Astrocyte (in vitro differentiated cells and primary cell): ENCODE data around the gene RNASE12. TPM values are rescaled to one million over a fixed set of nuclear protein-coding genes. Genes with fewer than 3 reads are reported as not detected.
"Not testable (repeated sequence)": the region's sequence is repeated elsewhere in the genome, so short reads cannot be mapped to it uniquely, and the experiment has no call there.

ENCODE experiments used
- DNase-seq: peaks from one replicate; pipeline ENCODE4 v3.0.0-alpha.2; 2010; ENCODE audit warnings: low read depth
- FAIRE-seq: peaks from 2 replicates; lab custom pipeline; 2011; peaks lifted over from hg19 to GRCh38; lab: Jason Lieb, UNC
- H2AFZ ChIP-seq: 2 replicates; pipeline ENCODE4 v1.6.0; 2012; ENCODE audit warnings: low read depth, low read length, inconsistent platforms
- H3K27ac ChIP-seq: 2 replicates; pipeline ENCODE4 v1.5.1; 2011; ENCODE audit warnings: low read depth, low read length, inconsistent platforms
- H3K27me3 ChIP-seq: 2 replicates; pipeline ENCODE4 v1.6.0; 2011; ENCODE audit warnings: low read length, inconsistent platforms; ENCODE audit not compliant: insufficient read depth
- H3K36me3 ChIP-seq: 2 replicates; pipeline ENCODE4 v1.5.1; 2011; ENCODE audit warnings: low read length, inconsistent platforms; ENCODE audit not compliant: insufficient read depth
- H3K4me1 ChIP-seq: 2 replicates; pipeline ENCODE4 v1.5.1; 2011; ENCODE audit warnings: low read length, inconsistent platforms; ENCODE audit not compliant: insufficient read depth
- H3K4me2 ChIP-seq: 2 replicates; pipeline ENCODE4 v1.6.0; 2012; ENCODE audit warnings: low read length, inconsistent platforms
- H3K4me3 ChIP-seq: 2 replicates; pipeline ENCODE4 v1.5.1; 2011; ENCODE audit warnings: low read depth, mild to moderate bottlenecking, low read length, inconsistent platforms; ENCODE audit not compliant: insufficient read depth
- H3K79me2 ChIP-seq: 2 replicates; pipeline ENCODE4 v1.6.0; 2012; ENCODE audit warnings: mild to moderate bottlenecking, low read length, inconsistent platforms; ENCODE audit not compliant: insufficient read depth
- H3K9ac ChIP-seq: 2 replicates; pipeline ENCODE4 v1.6.0; 2012; ENCODE audit warnings: mild to moderate bottlenecking, low read length, inconsistent platforms
- H3K9me3 ChIP-seq: 2 replicates; pipeline ENCODE4 v1.5.1; 2012; ENCODE audit warnings: low read depth, mild to moderate bottlenecking, low read length, inconsistent platforms; ENCODE audit not compliant: insufficient read depth
- H4K20me1 ChIP-seq: 2 replicates; pipeline ENCODE4 v1.6.0; 2012; ENCODE audit warnings: low read length, inconsistent platforms; ENCODE audit not compliant: insufficient read depth
- H3K27ac Mint-ChIP-seq: one replicate; pipeline ENCODE4 v1.8.0; 2021; ENCODE audit warnings: mild to moderate bottlenecking, mixed read lengths; ENCODE audit not compliant: unreplicated experiment
- H3K27me3 Mint-ChIP-seq: one replicate; pipeline ENCODE4 v1.8.0; 2021; ENCODE audit warnings: low read depth, mixed read lengths; ENCODE audit not compliant: unreplicated experiment
- H3K36me3 Mint-ChIP-seq: one replicate; pipeline ENCODE4 v1.8.0; 2021; ENCODE audit warnings: low read depth, mixed read lengths; ENCODE audit not compliant: unreplicated experiment
- H3K4me1 Mint-ChIP-seq: one replicate; pipeline ENCODE4 v1.8.0; 2021; ENCODE audit warnings: low read depth, mixed read lengths; ENCODE audit not compliant: unreplicated experiment
- H3K4me3 Mint-ChIP-seq: one replicate; pipeline ENCODE4 v1.8.0; 2021; ENCODE audit warnings: mild to moderate bottlenecking, moderate library complexity, mixed read lengths; ENCODE audit not compliant: unreplicated experiment
- H3K9me3 Mint-ChIP-seq: one replicate; pipeline ENCODE4 v1.8.0; 2021; ENCODE audit warnings: mild to moderate bottlenecking, mixed read lengths; ENCODE audit not compliant: unreplicated experiment
- CTCF ChIP-seq: IDR thresholded peaks from 2 replicates; pipeline ENCODE4 v1.5.1; 2011; ENCODE audit warnings: low read depth, mild to moderate bottlenecking, inconsistent platforms, low read length, moderate library complexity; ENCODE audit not compliant: insufficient read depth
- EZH2 ChIP-seq: IDR thresholded peaks from 2 replicates; pipeline ENCODE4 v1.6.1; 2012; ENCODE audit warnings: mild to moderate bottlenecking, low read length, inconsistent platforms; ENCODE audit not compliant: insufficient read depth
- total RNA-seq: library from RNA; stranded (reverse); gene quantifications from 2 replicates; pipeline ENCODE4 v1.2.1, GENCODE V29; 2021

RNASE12 gene
- total RNA-seq, 1 donor from 2014 or later: not detected

GRCh38 chr14:20569066-20569465 is 22.1 kb downstream of the RNASE12 start:
- no peak overlapping the region for H3K9ac ChIP-seq
- no peak overlapping the region for H3K4me3 Mint-ChIP-seq
- H3K4me1 Mint-ChIP-seq: no peaks in the 10 kb centered on the region
- no peak overlapping the region for H3K27ac Mint-ChIP-seq
- no peaks in the 10 kb centered on the region for H3K36me3 ChIP-seq
- H2AFZ ChIP-seq: no peak overlapping the region
- H3K4me2 ChIP-seq: no peak overlapping the region
- H3K27ac ChIP-seq: no peak overlapping the region
- H4K20me1 ChIP-seq: no peaks in the 10 kb centered on the region
- H3K27me3 ChIP-seq: no peaks in the 10 kb centered on the region
- peaks cover 22% of the 10 kb centered on the region for H3K9me3 Mint-ChIP-seq
- DNase-seq (no peak), FAIRE-seq (no peak)
- H3K4me3 ChIP-seq: no peak overlapping the region
- H3K27me3 Mint-ChIP-seq: no peaks in the 10 kb centered on the region
- TF ChIP-seq EZH2: no peak
- TF ChIP-seq CTCF: no peak
- H3K79me2 ChIP-seq: no peaks in the 10 kb centered on the region
- peaks cover 4% of the 10 kb centered on the region for H3K9me3 ChIP-seq
- no peaks in the 10 kb centered on the region for H3K4me1 ChIP-seq
- no peaks in the 10 kb centered on the region for H3K36me3 Mint-ChIP-seq

GRCh38 chr14:20568393-20568792 is 22.8 kb downstream of the RNASE12 start:
- H3K4me3 ChIP-seq: no peak overlapping the region
- no peaks in the 10 kb centered on the region for H3K4me1 ChIP-seq
- no peaks in the 10 kb centered on the region for H3K27me3 ChIP-seq
- Mint-ChIP-seq H3K4me1 (no peaks in the 10 kb centered on the region), H3K27ac (no peak overlapping the region), H3K36me3 (no peaks in the 10 kb centered on the region), H3K4me3 (no peak overlapping the region), H3K27me3 (no peaks in the 10 kb centered on the region), H3K9me3 (peaks cover 22% of the 10 kb centered on the region)
- H3K4me2 ChIP-seq: no peak overlapping the region
- no peak overlapping the region for H2AFZ ChIP-seq
- no peaks in the 10 kb centered on the region for H3K79me2 ChIP-seq
- TF ChIP-seq CTCF (no peak), EZH2 (no peak)
- DNase-seq: no peak
- H3K9me3 ChIP-seq: peaks cover 4% of the 10 kb centered on the region
- FAIRE-seq: no peak
- no peak overlapping the region for H3K9ac ChIP-seq
- no peak overlapping the region for H3K27ac ChIP-seq
- H4K20me1 ChIP-seq: no peaks in the 10 kb centered on the region
- no peaks in the 10 kb centered on the region for H3K36me3 ChIP-seq

- not testable (repeated sequence) for H3K9me3 ChIP-seq, H3K36me3 Mint-ChIP-seq
Measured at GRCh38 chr14:20567199-20567598, 24.0 kb downstream of the RNASE12 start.

More at GRCh38 chr14:20567199-20567598, 24.0 kb downstream of the RNASE12 start:
- not testable (repeated sequence) for H3K27ac ChIP-seq, FAIRE-seq, H3K9ac ChIP-seq, H3K4me3 Mint-ChIP-seq, H3K36me3 ChIP-seq, H2AFZ ChIP-seq, DNase-seq, H3K4me3 ChIP-seq, H3K79me2 ChIP-seq, H3K4me1 ChIP-seq, H3K4me2 ChIP-seq, H4K20me1 ChIP-seq, H3K27me3 Mint-ChIP-seq, H3K4me1 Mint-ChIP-seq, H3K27me3 ChIP-seq, H3K27ac Mint-ChIP-seq
- peaks cover 22% of the 10 kb centered on the region for H3K9me3 Mint-ChIP-seq
